ENCODE results near the gene KLHL28.
"Not testable (repeated sequence)": the region's sequence is repeated elsewhere in the genome, so short reads cannot be mapped to it uniquely, and the experiment has no call there.

The KLHL28 gene

DNA sequence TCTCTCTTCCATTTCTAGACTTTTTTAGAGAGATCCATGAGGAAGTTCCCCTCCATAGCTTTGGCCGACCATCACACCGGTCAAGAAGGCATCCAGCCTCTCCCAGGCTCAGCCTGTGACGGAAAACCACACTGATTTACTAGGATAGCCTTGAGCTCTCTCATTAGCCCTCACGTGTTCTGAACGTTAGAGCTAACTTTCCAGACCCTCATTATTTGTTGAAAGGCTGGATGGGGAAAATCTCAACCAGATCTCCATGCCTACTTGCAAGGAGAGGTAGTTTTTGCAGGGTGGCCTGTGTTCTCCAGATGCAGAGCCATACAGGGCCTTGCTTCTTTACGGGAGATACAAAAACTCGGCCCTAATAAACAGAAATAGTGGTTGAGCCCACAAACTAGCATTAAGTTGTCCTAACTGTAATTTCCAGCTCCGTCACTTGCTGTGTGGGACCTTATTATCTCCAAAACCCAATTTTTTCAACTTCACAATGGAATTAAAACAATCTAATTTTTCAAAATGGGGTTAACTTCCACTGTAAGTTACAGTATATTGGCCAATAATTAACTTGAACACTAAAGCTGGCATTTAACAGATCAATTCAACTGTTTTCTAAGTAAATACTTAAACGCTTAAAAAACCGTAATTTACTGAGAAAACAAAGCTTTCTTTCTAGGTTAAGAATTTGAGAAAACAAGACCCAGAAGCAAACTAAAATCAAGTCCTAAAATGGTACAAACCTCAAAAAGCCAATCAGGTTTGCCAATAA lies 65.3 kb downstream of the KLHL28 start:
- 91 to 97% methylated on average over 6 to 7 of the region's 10 CpGs for WGBS, 2 experiments (ENCODE audit: insufficient coverage in 2 of 2)
- no peaks in the 10 kb centered on the region for H3K36me3 ChIP-seq (ENCODE audit: control insufficient read depth, insufficient read depth, low read length)
- peak overlapping the region; percentile 84 for H3K4me3 ChIP-seq (ENCODE audit: extremely low read depth, insufficient read depth, low read length, poor library complexity, severe bottlenecking)
- peaks cover 12% of the 10 kb centered on the region for H3K9me3 ChIP-seq (ENCODE audit: control insufficient read depth, low read length)
- H3K4me1 ChIP-seq (ENCODE audit: control insufficient read depth, insufficient read depth, low read length, poor library complexity, severe bottlenecking): no peaks in the 10 kb centered on the region
- peak overlapping the region; percentile 94 for H3K27ac ChIP-seq (ENCODE audit: low read depth, low read length, severe bottlenecking)

DNA sequence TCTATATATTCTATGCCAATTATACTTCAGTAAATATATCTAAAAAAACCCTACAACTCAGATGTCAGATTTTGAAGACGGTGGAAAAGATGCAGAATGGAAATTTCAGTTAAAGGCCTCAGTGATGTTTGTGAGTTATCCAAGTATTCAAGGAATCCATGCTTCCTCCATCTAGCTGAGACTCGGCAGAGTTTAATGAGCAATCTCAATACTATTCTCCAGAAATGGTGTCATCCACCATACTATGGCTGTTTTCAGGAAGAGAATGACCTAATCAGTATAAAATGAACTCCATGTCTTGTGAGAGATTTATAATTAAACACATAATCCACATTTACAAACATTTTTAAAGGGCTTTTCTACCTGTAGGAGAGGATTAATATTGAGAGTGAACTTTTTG lies 66.0 kb downstream of the KLHL28 start:
- peak overlapping the region; percentile 94 for H3K27ac ChIP-seq (ENCODE audit: low read depth, low read length, severe bottlenecking)
- peaks cover 12% of the 10 kb centered on the region for H3K9me3 ChIP-seq (ENCODE audit: control insufficient read depth, low read length)
- H3K36me3 ChIP-seq (ENCODE audit: control insufficient read depth, insufficient read depth, low read length): no peaks in the 10 kb centered on the region
- H3K4me1 ChIP-seq (ENCODE audit: control insufficient read depth, insufficient read depth, low read length, poor library complexity, severe bottlenecking): no peaks in the 10 kb centered on the region
- WGBS, 2 experiments (ENCODE audit: insufficient coverage in 2 of 2): no CpG with 5 or more reads among the region's 2 CpGs
- H3K4me3 ChIP-seq (ENCODE audit: extremely low read depth, insufficient read depth, low read length, poor library complexity, severe bottlenecking): no peak overlapping the region

DNA sequence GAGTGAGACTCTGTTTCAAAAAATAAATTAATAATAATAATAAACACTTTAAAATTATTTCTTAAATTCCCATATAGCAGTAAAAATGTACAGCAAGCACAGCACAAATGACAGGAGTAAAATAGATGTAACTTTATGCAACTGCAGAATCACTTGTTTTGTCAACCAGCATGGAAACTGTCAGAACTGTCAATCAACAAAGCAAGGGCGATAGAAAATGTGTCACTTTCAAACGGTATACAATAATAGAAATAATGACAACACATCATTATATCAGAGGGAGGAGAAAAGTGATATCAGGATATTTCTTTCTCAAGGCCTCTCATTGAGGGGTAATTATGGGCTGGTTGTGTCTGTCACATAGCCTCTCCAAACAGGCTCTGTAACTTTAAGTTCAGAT lies 68.2 kb downstream of the KLHL28 start:
- H3K4me1 ChIP-seq (ENCODE audit: control insufficient read depth, insufficient read depth, low read length, poor library complexity, severe bottlenecking): no peaks in the 10 kb centered on the region
- H3K27ac ChIP-seq (ENCODE audit: low read depth, low read length, severe bottlenecking): no peak overlapping the region
- H3K4me3 ChIP-seq (ENCODE audit: extremely low read depth, insufficient read depth, low read length, poor library complexity, severe bottlenecking): no peak overlapping the region
- WGBS, 2 experiments (ENCODE audit: insufficient coverage in 2 of 2): no CpG with 5 or more reads among the region's 2 CpGs
- no peaks in the 10 kb centered on the region for H3K36me3 ChIP-seq (ENCODE audit: control insufficient read depth, insufficient read depth, low read length)
- H3K9me3 ChIP-seq (ENCODE audit: control insufficient read depth, low read length): peaks cover 12% of the 10 kb centered on the region

DNA sequence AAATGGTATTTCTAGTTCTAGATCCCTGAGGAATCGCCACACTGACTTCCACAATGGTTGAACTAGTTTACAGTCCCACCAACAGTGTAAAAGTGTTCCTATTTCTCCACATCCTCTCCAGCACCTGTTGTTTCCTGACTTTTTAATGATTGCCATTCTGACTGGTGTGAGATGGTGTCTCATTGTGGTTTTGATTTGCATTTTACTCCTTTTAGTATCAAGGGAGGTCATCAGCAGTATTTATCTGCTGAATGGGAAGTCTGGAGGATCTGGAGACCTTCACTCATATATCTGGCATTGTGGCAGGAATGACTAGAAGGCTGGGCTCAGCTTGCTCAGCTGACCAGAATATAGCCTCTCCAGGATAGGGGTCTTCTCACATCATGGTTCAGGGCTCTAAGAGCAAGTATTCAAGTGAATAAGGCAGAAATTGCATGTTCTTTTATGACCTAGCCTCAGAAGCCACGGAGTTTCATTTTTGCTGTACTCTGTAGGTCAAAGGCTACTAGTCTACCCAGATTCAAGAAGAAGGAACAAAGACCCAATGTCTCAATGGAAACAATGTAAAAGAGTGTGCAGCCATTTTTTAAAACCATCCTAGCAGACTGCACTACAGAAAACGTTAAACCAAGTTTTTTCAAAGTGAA lies 69.9 kb downstream of the KLHL28 start:
- not testable (repeated sequence) for H3K4me3 ChIP-seq (ENCODE audit: extremely low read depth, insufficient read depth, low read length, poor library complexity, severe bottlenecking); H3K27ac ChIP-seq (ENCODE audit: low read depth, low read length, severe bottlenecking); H3K36me3 ChIP-seq (ENCODE audit: control insufficient read depth, insufficient read depth, low read length); H3K4me1 ChIP-seq (ENCODE audit: control insufficient read depth, insufficient read depth, low read length, poor library complexity, severe bottlenecking)
- peaks cover 15% of the 10 kb centered on the region for H3K9me3 ChIP-seq (ENCODE audit: control insufficient read depth, low read length)
- WGBS, 2 experiments (ENCODE audit: insufficient coverage in 2 of 2): 86 to 90% methylated on average over 1 of the region's 3 CpGs

DNA sequence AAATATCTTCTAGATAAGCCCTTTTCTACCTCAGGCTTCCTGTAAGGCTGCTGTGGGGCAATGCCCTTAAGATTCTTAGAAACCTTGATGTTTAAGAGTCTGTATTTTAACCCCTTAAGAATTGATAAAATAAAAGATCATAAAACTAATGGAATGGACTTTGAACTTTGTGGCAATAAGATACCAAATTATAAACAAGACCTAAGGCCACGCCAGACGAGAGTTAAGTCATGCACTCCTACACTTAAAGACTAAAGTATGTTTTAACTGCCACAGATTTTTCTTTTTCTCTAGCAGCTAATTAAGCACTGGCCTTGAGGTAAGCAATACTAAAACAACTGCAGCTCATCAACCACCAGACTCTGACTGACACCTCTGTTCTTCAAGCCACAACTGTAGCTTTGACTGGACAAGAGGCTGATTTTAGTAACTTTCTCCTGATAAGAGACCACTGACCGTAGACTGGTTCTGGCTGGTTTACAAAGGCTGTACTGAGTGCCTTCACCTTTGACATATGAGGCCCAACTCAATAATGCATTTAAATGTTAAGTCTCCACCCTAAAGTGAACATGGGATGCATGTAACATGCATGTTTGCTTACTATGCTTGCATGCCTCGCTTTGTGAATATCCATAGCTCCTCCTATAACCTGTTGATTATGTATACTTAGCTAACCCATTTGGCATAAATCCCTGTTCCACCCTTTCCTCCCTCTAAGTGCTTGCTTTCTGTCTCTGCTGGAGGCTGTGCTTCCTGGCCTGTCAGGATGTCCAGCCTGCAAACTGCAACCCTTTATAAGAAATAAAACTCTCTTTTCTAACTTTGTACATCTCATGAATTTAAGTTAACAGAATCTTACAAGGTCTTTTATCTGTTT lies 71.9 kb downstream of the KLHL28 start:
- no peak overlapping the region for H3K4me3 ChIP-seq (ENCODE audit: extremely low read depth, insufficient read depth, low read length, poor library complexity, severe bottlenecking)
- peaks cover 3% of the 10 kb centered on the region for H3K9me3 ChIP-seq (ENCODE audit: control insufficient read depth, low read length)
- no peaks in the 10 kb centered on the region for H3K4me1 ChIP-seq (ENCODE audit: control insufficient read depth, insufficient read depth, low read length, poor library complexity, severe bottlenecking)
- 86 to 100% methylated on average over 3 of the region's 4 CpGs for WGBS, 2 experiments (ENCODE audit: insufficient coverage in 2 of 2)
- no peak overlapping the region for H3K27ac ChIP-seq (ENCODE audit: low read depth, low read length, severe bottlenecking)
- H3K36me3 ChIP-seq (ENCODE audit: control insufficient read depth, insufficient read depth, low read length): no peaks in the 10 kb centered on the region

- WGBS, 2 experiments (ENCODE audit: insufficient coverage in 2 of 2): 92 to 93% methylated on average over 12 to 14 of the region's 16 CpGs
- Histone ChIP-seq H3K4me1 (ENCODE audit: control insufficient read depth, insufficient read depth, low read length, poor library complexity, severe bottlenecking) (no peaks in the 10 kb centered on the region), H3K4me3 (ENCODE audit: extremely low read depth, insufficient read depth, low read length, poor library complexity, severe bottlenecking) (no peak overlapping the region), H3K27ac (ENCODE audit: low read depth, low read length, severe bottlenecking) (no peak overlapping the region), H3K36me3 (ENCODE audit: control insufficient read depth, insufficient read depth, low read length) (no peaks in the 10 kb centered on the region), H3K9me3 (ENCODE audit: control insufficient read depth, low read length) (peaks cover 5% of the 10 kb centered on the region)
Observed at GRCh38 chr14:44887596-44887955, 74.2 kb downstream of the KLHL28 start.

DNA sequence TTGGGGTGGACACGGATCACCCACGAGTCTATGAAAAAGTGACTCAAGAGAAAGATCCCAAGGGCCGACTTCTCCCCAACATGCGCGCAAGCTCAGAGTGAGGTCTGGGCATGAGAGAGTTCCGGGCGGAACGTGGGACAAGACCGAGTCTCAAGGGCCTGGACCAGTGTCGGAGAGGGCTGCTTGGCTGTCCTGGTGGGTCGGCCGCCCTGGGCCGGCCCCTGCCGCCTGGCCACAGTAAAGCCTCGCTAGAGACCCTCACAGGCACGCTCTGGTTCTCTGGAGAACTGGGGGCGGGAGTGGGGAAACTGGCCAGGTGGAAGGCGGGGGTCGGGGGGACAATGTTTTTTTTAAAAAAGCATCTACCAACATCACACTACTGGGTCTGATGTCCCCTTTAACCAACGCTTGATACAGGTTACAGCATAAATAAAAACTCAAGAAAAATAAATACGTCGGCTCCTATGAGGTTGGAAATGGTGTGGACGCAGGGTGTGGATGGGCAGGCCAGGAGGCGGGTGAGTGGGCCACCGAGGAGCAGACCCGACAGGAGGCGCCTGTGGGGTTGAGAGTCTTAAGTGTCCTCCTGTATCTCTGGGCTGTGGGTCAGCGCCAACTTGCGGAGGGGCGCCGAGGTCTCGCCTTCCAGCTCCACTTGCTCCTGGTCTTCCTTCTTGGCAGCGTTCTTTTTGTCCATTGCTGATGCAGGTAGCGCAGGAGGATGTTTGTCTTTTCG lies 74.7 kb downstream of the KLHL28 start:
- H3K27ac ChIP-seq (ENCODE audit: low read depth, low read length, severe bottlenecking): no peak overlapping the region
- H3K9me3 ChIP-seq (ENCODE audit: control insufficient read depth, low read length): peaks cover 8% of the 10 kb centered on the region
- no peaks in the 10 kb centered on the region for H3K4me1 ChIP-seq (ENCODE audit: control insufficient read depth, insufficient read depth, low read length, poor library complexity, severe bottlenecking)
- no peaks in the 10 kb centered on the region for H3K36me3 ChIP-seq (ENCODE audit: control insufficient read depth, insufficient read depth, low read length)
- H3K4me3 ChIP-seq (ENCODE audit: extremely low read depth, insufficient read depth, low read length, poor library complexity, severe bottlenecking): no peak overlapping the region
- 94 to 97% methylated on average over 27 of the region's 35 CpGs for WGBS, 2 experiments (ENCODE audit: insufficient coverage in 2 of 2)

GRCh38 chr14:44880791-44881190 lies 81.0 kb downstream of the KLHL28 start:
- peaks cover 5% of the 10 kb centered on the region for H3K9me3 ChIP-seq (ENCODE audit: control insufficient read depth, low read length)
- H3K36me3 ChIP-seq (ENCODE audit: control insufficient read depth, insufficient read depth, low read length): no peaks in the 10 kb centered on the region
- WGBS, 2 experiments (ENCODE audit: insufficient coverage in 2 of 2): 80% methylated on average over 1 of the region's 2 CpGs; no CpG with 5 or more reads in 1 of the 2 experiments
- H3K4me3 ChIP-seq (ENCODE audit: extremely low read depth, insufficient read depth, low read length, poor library complexity, severe bottlenecking): no peak overlapping the region
- no peaks in the 10 kb centered on the region for H3K4me1 ChIP-seq (ENCODE audit: control insufficient read depth, insufficient read depth, low read length, poor library complexity, severe bottlenecking)
- no peak overlapping the region for H3K27ac ChIP-seq (ENCODE audit: low read depth, low read length, severe bottlenecking)

Data from mesodermal cell (in vitro differentiated cells).